ENCODE data around the gene GLRX3. TPM values are rescaled to one million over a fixed set of nuclear protein-coding genes. Genes with fewer than 3 reads are reported as not detected.
A peak's percentile ranks its signal among the peaks of the same experiment; 100 is the strongest.
"Not testable (repeated sequence)": the region's sequence is repeated elsewhere in the genome, so short reads cannot be mapped to it uniquely, and the experiment has no call there.

The GLRX3 gene
- total RNA-seq, 8 experiments from 2014 or later = 58.8 to 125 (median 86.5) TPM

DNA sequence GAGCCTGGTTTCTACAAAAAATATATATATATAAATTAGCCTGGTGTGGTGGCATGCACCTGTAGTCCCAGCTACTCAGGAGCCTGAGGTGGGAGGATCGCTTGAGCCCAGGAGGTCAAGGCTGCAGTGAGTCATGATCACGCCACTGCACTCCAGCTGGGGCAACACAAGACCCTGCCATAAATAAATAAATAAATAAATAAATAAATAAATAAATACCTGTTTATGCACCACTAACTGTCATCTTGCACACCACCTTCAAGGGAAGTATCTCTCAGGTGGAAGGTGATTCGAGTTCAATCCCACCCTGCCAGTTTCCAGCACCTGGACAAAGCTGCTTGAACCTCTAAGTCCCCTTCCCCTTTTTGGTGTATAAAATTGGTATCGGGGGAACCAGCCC, 19.2 kb upstream of the GLRX3 start:
- ATAC-seq (replicated peaks in 6 of 8); H3K27ac ChIP-seq; H3K4me1 ChIP-seq (replicated peaks in 1 of 2); in situ Hi-C loops (cut with MboI; ENCODE audit: low pct_unique_long_range_greater_than_20kb in 2 of 9, low sequenced_read_pairs in 9 of 9, unreplicated experiment in 9 of 9); H3K4me3 ChIP-seq: not testable (repeated sequence)
- 60 to 100% (median 100%) methylated on average over 1 to 4 of the region's 4 CpGs; no CpG with 5 or more reads in 4 of the 10 experiments for WGBS, 10 experiments

DNA sequence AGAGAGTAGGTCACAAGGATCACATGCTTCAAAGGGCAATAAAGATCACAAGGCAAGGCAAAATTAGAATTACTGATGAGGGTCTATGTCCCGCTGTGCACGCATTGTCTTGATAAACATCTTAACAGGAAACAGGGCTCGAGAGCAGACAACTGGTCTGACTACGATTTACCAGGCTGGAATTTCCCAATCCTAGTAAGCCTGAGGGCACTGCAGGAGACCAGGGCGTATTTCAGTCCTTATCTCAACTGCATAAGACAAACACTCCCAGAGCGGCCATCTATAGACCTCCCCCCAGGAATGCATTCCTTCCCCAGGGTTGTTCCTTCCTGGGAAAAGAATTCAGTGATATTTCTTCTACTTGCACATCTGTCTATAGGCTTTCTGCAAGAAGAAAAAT, 18.7 kb upstream of the GLRX3 start:
- H3K4me1 ChIP-seq (replicated peaks in 1 of 2); ATAC-seq (replicated peaks in 6 of 8); H3K27ac ChIP-seq; in situ Hi-C loops (cut with MboI; ENCODE audit: low pct_unique_long_range_greater_than_20kb in 2 of 9, low sequenced_read_pairs in 9 of 9, unreplicated experiment in 9 of 9); H3K4me3 ChIP-seq: not testable (repeated sequence)
- WGBS, 10 experiments = 65% methylated on average over 5 of the region's 6 CpGs; no CpG with 5 or more reads in 9 of the 10 experiments

DNA sequence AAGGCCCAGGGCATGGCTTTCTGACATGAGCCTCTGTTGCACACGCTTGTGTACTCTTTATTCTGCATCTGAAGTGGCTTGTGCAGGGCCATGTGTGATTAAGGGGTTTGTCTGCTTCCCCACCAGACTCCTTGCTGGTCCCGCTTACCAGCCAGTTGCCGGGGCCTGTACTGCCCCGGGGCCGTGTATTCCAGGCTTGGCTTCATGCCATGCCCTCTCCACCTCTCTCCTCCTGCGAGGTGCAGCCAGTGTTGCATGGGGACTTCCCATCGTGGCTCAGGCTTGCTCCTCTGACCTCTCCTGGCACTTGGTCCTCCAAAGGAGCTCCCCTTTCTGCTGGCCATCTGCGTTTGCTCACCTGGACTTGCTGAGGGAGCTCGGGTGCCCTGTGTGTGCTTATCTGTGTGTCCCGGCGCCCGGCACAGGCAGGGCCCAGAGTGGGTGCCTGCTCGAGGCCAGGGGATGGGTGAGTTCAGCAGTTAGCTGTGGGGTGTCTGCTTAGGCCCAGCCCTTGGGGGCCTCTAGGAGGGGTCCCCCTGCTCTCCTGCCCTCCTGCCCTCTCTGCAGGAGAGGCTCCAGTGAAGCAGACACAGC, 14.6 kb upstream of the GLRX3 start:
- Histone ChIP-seq H3K27ac (no peak overlapping the region), H3K4me1 (replicated peaks in 1 of 2) (no peaks in the 10 kb centered on the region), H3K4me3 (no peak overlapping the region)
- in situ Hi-C loops (cut with MboI; ENCODE audit: low pct_unique_long_range_greater_than_20kb in 2 of 9, low sequenced_read_pairs in 9 of 9, unreplicated experiment in 9 of 9) = no loop called here
- ATAC-seq (replicated peaks in 6 of 8) = peak in 1 of 8 experiments; percentile 67
- WGBS, 10 experiments = 20 to 100% (median 88%) methylated on average over 1 to 6 of the region's 13 CpGs; no CpG with 5 or more reads in 4 of the 10 experiments

DNA sequence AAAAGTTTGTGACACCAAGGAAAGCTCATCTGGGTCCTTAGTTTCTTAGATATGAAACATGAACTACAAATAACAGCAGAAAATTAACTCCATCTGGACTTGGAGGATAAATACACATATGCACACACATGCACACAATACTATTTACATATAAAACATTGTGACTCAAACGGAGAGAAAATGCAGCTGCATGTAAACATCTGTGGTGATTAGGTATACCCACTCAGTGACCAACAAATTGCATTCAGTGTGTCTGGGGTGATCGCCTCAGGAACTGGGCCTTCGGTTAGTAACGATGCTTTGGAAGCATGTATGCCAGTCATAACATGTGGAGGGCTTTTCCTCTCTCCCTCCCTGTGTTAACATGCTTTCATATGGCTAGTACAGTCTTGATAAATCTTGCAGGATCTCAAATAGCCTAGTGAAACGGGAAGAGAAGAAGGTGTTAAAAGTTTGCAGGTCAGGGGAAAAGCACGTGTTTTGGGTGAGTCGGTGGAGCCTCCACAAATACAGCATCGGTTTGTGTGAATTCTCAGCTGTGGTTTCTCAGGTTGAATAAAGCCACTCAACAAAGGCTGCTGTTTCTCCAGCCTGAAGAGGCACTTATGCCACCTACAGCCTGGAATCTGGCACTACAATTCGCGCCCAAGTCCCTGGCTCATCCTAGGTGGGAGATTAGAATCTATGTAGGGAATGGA, 8.7 kb upstream of the GLRX3 start:
- Histone ChIP-seq H3K27ac (no peak overlapping the region), H3K4me1 (replicated peaks in 1 of 2) (peaks cover 3 to 4% of the 10 kb centered on the region in 2 donors), H3K4me3 (no peak overlapping the region)
- 0 to 70% (median 3%) methylated on average over 1 to 10 of the region's 10 CpGs; no CpG with 5 or more reads in 2 of the 10 experiments for WGBS, 10 experiments
- in situ Hi-C loops (cut with MboI; ENCODE audit: low pct_unique_long_range_greater_than_20kb in 2 of 9, low sequenced_read_pairs in 9 of 9, unreplicated experiment in 9 of 9) = no loop called here
- peak; percentile 89 to 99 (median 96) for ATAC-seq (replicated peaks in 6 of 8)

DNA sequence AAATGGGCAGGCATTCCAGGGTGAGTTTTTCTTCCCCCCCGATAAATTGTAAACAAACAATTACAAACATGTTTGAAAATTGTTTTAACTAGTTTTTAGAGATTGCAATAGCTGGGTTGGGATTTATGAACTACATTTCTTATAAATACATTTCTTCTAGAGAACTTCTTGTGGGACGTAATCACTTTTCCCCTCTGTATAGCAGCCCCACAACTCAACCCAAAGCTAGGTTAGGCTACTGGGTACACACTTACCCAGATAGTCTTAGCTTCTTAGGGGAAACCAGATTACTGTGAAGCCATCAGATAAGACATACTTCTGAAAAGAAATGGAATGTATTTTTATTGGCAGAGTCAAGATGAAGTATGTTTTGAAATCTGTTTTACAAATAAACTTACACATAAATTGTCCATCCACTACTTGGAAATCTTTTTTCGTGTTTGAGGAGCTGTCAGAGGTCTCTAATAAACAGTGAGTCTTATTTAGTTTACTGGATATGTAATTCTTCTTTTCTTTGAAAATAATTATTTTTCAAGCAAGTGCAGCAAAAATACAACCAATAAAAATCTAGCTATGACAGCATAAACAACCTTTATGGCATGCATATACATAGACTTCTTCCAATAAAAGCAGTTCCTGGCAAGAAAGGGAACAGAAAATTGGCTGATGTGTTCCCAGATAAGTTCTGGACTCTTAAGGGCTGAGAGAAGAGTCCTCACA, 8.0 kb upstream of the GLRX3 start:
- in situ Hi-C loops (cut with MboI; ENCODE audit: low pct_unique_long_range_greater_than_20kb in 2 of 9, low sequenced_read_pairs in 9 of 9, unreplicated experiment in 9 of 9) = no loop called here
- H3K4me3 ChIP-seq = no peak overlapping the region
- whole genome bisulfite sequencing, 10 experiments = 13 to 60% (median 46%) methylated on average over 1 to 3 of the region's 3 CpGs; no CpG with 5 or more reads in 1 of the 10 experiments
- no peak overlapping the region for H3K27ac ChIP-seq
- H3K4me1 ChIP-seq (replicated peaks in 1 of 2) = peaks cover 3 to 4% of the 10 kb centered on the region in 2 donors
- peak in 1 of 8 experiments; percentile 8 for ATAC-seq (replicated peaks in 6 of 8)

DNA sequence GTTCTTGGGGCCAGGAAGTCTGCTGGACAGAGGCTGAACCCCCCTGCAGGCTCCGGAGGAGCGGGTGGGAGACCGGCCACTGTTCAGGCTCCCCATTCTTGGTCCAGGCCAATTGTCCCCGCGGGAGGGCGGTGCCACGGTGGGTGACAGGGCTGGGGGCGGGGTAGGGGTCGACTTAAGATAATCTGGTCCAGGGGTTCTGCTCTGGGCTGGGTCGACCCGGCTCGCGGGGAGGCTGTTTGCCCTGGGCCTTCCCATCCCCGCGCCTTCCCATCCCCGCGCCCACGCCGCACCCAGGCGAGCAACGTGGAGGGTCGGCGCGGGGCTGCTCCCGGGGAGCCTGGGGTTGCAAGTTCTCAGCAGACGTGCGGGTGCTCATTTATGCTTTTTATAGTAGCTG, 7.3 kb upstream of the GLRX3 start:
- Histone ChIP-seq H3K4me1 (replicated peaks in 1 of 2) (peaks cover 3 to 4% of the 10 kb centered on the region in 2 donors), H3K4me3 (no peak overlapping the region), H3K27ac (no peak overlapping the region)
- WGBS, 10 experiments = 60 to 93% (median 90%) methylated on average over 2 to 6 of the region's 27 CpGs; no CpG with 5 or more reads in 7 of the 10 experiments
- no peak for ATAC-seq (replicated peaks in 6 of 8)
- in situ Hi-C loops (cut with MboI; ENCODE audit: low pct_unique_long_range_greater_than_20kb in 2 of 9, low sequenced_read_pairs in 9 of 9, unreplicated experiment in 9 of 9) = no loop called here

DNA sequence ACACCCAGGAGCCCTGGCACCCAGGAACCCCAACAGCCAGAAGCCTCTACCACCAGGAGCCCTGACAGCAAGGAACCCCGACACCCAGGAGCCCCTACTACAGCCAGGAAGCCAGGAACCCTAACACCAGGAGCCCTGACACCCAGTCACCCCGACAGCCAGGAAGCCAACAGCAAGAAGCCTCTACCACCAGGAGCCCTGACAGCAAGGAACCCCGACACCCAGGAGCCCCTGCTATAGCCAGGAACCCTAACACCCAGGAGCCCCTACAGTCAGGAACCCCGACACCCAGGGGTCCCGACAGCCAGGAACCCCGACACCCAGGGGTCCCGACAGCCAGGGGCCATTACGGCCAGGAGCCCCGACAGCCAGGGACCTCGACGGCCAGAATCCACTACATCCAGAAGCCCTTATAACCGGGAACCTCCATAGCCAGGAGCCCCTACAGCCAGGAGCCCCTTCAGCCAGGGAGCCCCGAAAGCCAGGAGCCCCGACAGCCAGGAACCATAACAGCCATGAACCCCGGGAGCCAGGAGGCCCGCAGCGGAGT, 440 bp upstream of the GLRX3 start:
- peak overlapping the region; percentile 53 to 79 for H3K27ac ChIP-seq
- in situ Hi-C loops (cut with MboI; ENCODE audit: low pct_unique_long_range_greater_than_20kb in 2 of 9, low sequenced_read_pairs in 9 of 9, unreplicated experiment in 9 of 9) = no loop called here
- ATAC-seq (replicated peaks in 6 of 8) = peak in 3 of 8 experiments; percentile 1 to 6 (median 2)

DNA sequence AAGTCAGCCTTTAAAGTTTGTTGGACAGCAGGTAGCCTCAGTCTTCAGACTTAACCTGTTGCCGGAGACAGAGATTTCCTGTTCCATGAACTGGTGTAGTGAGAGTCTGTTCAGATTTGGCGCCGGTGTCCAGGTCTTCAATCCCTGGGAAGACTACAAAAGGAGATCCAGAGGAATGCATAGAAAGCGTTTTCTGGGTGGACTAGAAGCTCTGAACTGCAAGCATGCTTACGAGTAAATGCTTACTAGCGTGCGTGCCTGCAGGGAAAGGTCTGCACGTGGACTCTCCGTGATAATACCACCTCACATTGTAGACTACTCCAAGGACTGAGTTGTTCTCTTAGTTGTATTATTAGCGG, 878 bp downstream of the GLRX3 start:
- WGBS, 10 experiments = 0 to 40% (median 0%) methylated on average over 1 to 10 of the region's 10 CpGs; no CpG with 5 or more reads in 4 of the 10 experiments
- Histone ChIP-seq H3K4me1 (replicated peaks in 1 of 2) (peaks cover 19 to 20% of the 10 kb centered on the region in 2 donors), H3K4me3 (peak overlapping the region; percentile 71 to 98 (median 86)), H3K27ac (peak overlapping the region; percentile 53 to 79)
- peak in 5 of 8 experiments; percentile 8 to 33 (median 12) for ATAC-seq (replicated peaks in 6 of 8)
- in situ Hi-C loops (cut with MboI; ENCODE audit: low pct_unique_long_range_greater_than_20kb in 2 of 9, low sequenced_read_pairs in 9 of 9, unreplicated experiment in 9 of 9) = no loop called here

More for the DNA sequence above, 440 bp upstream of the GLRX3 start:
- H3K4me3 ChIP-seq = peak overlapping the region; percentile 71 to 98 (median 86)
- WGBS, 10 experiments = 0 to 100% (median 3%) methylated on average over 1 to 7 of the region's 17 CpGs; no CpG with 5 or more reads in 7 of the 10 experiments
- H3K4me1 ChIP-seq (replicated peaks in 1 of 2) = peaks cover 13 to 14% of the 10 kb centered on the region in 2 donors

DNA sequence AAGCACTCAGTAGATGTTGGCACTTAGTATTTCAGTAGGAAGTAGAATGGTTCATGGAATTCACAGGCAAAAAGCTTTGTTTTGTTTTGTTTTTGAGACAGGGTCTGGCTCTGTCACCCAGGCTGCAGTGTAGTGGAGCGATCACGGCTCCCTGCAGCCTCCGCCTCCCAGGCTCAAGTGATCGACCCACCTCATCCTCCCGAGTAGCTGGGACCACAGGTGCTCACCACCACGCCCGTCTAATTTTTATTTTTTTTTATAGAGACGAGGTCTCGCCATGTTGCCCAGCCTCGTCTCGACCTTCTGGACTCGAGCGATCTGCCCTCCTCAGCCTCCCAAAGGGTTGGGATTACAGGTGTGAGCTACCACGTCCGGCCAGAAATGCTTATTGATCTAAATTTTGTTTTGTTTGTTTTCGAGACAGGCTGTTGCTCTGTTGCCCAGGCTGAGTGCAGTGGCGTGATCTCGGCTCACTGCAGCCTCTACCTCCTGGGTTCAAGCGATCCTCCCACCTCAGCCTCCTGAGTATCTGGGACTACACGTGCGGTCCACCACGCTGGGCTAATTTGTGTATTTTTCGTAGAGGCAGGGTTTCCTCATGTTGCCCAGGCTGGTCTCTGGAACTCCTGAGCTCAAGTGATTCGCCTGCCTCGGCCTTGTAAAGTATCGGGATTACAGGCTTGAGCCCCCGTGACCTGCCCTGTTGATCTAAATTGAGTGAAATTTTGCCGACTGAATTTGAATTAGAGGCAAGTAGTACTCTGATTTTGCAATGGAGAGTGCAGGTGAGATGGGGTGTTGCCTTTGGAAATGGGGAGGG, 1.7 kb downstream of the GLRX3 start:
- Histone ChIP-seq H3K4me3 (peak overlapping the region; percentile 71 to 98 (median 86)), H3K27ac (peak overlapping the region in 1 of 2 donors; percentile 43), H3K4me1 (replicated peaks in 1 of 2) (peaks cover 19 to 20% of the 10 kb centered on the region in 2 donors)
- in situ Hi-C loops (cut with MboI; ENCODE audit: low pct_unique_long_range_greater_than_20kb in 2 of 9, low sequenced_read_pairs in 9 of 9, unreplicated experiment in 9 of 9) = no loop called here
- 79 to 90% (median 86%) methylated on average over 3 to 15 of the region's 28 CpGs; no CpG with 5 or more reads in 2 of the 10 experiments for WGBS, 10 experiments
- no peak for ATAC-seq (replicated peaks in 6 of 8)

DNA sequence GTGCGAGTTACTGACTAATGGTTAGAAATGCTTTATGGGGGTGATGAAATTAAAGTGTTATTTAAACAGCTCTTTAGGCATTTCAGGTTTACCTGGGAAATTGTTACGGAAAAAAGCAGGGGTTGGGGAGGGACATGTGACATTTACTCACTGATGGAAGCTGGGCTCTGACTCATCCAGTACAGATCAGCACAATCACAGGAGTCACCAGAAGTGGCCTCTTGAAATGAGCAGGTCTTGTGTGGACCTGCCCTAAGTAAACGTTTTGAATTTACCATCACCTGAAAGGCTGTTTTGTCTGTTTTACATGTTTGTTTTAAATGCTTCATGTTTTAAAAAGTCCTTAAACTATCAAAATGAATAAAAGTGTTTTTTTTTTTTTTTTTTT, 2.3 kb downstream of the GLRX3 start:
- peak in 7 of 8 experiments; percentile 8 to 51 (median 39) for ATAC-seq (replicated peaks in 6 of 8)
- peak overlapping the region in 2 of 5 donors; percentile 79 to 98 for H3K4me3 ChIP-seq
- in situ Hi-C loops (cut with MboI; ENCODE audit: low pct_unique_long_range_greater_than_20kb in 2 of 9, low sequenced_read_pairs in 9 of 9, unreplicated experiment in 9 of 9) = no loop called here
- 8 to 100% (median 71%) methylated on average over 1 to 3 of the region's 3 CpGs; no CpG with 5 or more reads in 1 of the 10 experiments for WGBS, 10 experiments
- H3K27ac ChIP-seq = no peak overlapping the region
- peaks cover 19 to 20% of the 10 kb centered on the region in 2 donors for H3K4me1 ChIP-seq (replicated peaks in 1 of 2)

DNA sequence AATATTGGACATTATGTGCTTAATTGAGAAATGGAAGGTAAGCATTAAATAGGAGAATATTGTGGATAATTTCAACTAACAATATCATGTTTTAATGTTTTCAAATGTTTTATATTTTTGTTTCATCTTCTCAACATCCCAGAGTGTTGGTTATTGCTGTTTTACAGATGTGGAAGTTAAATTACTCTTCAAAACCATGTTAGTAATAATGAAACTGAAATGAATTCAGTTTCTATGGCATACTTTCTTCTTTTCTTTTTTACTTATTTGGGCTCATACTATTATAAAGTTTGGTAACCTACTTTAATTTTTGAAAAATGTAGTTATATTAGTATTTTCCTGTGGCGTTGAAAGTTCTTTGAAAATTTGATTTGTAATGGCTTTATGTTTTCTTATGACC, 4.2 kb downstream of the GLRX3 start:
- no peak for ATAC-seq (replicated peaks in 6 of 8)
- H3K27ac ChIP-seq = no peak overlapping the region
- peaks cover 19 to 20% of the 10 kb centered on the region in 2 donors for H3K4me1 ChIP-seq (replicated peaks in 1 of 2)
- in situ Hi-C loops (cut with MboI; ENCODE audit: low pct_unique_long_range_greater_than_20kb in 2 of 9, low sequenced_read_pairs in 9 of 9, unreplicated experiment in 9 of 9) = no loop called here
- H3K4me3 ChIP-seq = no peak overlapping the region
- WGBS, 10 experiments = 86 to 100% (median 100%) methylated on average over 1 of the region's 1 CpG

DNA sequence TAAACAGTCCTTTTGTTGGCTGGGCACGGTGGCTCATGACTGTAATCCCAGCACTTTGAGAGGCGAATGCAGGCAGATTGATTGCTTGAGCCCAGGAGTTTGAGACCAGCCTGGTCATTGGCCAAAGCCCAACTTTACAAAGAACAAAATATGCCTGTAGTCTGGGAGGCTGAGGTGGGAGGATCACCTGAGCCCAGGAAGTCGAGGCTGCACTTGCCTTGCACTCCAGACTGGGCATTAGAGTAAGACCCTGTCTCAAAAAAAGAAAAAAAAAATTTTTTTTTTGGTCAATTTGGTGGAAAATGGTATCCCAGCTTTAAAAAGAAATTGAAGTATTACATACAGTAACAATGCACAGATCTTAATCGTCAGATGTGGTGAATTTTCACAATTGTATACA, 4.8 kb downstream of the GLRX3 start:
- Histone ChIP-seq H3K4me1 (replicated peaks in 1 of 2) (peaks cover 15 to 20% of the 10 kb centered on the region in 2 donors), H3K4me3 (no peak overlapping the region), H3K27ac (no peak overlapping the region)
- in situ Hi-C loops (cut with MboI; ENCODE audit: low pct_unique_long_range_greater_than_20kb in 2 of 9, low sequenced_read_pairs in 9 of 9, unreplicated experiment in 9 of 9) = no loop called here
- 20 to 96% (median 84%) methylated on average over 1 to 4 of the region's 4 CpGs; no CpG with 5 or more reads in 1 of the 10 experiments for WGBS, 10 experiments
- no peak for ATAC-seq (replicated peaks in 6 of 8)
